ENCODE results near the gene SLC6A17. TPM values are rescaled to one million over a fixed set of nuclear protein-coding genes. Genes with fewer than 3 reads are reported as not detected.

Gene SLC6A17
- total and polyA plus RNA-seq, 2 donors (not counting 3 experiments of a cell fraction or from before 2014, with no cell fraction given), result 0.03 TPM; not detected in 1

- no peaks in the 10 kb centered on the region for H3K27me3 ChIP-seq (ENCODE audit: control insufficient read depth in 2 of 2, insufficient read depth in 2 of 2, low read length in 2 of 2)
- H3K9ac ChIP-seq (replicated peaks; ENCODE audit: extremely low read depth, insufficient read depth, low read length), result no peak overlapping the region
- H3K36me3 ChIP-seq (ENCODE audit: control insufficient read depth in 2 of 2, extremely low read depth in 1 of 2, insufficient read depth in 2 of 2, low read length in 2 of 2), result peaks cover 0 to 4% of the 10 kb centered on the region in 2 experiments
- intact Hi-C loops (cut with micrococcal nuclease) (loop anchor here (10.0 kb wide), 1 partner anchor 46 kb away; no protein-coding TSS in a partner anchor), dilution Hi-C loops (cut with MboI; ENCODE audit: extremely low pct_ligation_motif_present, low sequenced_read_pairs) (no loop called here)
- H3K4me3 ChIP-seq (replicated peaks in 1 of 3; ENCODE audit: insufficient read depth in 1 of 3, low read depth in 1 of 3, low read length in 3 of 3), result no peak overlapping the region
- H4K20me1 ChIP-seq (replicated peaks; ENCODE audit: control insufficient read depth, extremely low read depth, insufficient read depth, low read length), result no peaks in the 10 kb centered on the region
- FAIRE-seq, result no peak
- TF ChIP-seq POLR2AphosphoS5 (IDR thresholded peaks at IDR 0.05; ENCODE audit: insufficient read depth, low read depth, low read length) (no peak), EZH2 (IDR thresholded peaks at IDR 0.05; ENCODE audit: borderline replicate concordance, low read depth, low read length, severe bottlenecking) (no peak), FOS (IDR thresholded peaks at IDR 0.05; ENCODE audit: borderline replicate concordance, insufficient read depth, low read length) (no peak), JUN (IDR thresholded peaks at IDR 0.05; ENCODE audit: borderline replicate concordance, insufficient read depth, insufficient read length, low read depth) (no peak), GATA2 (IDR thresholded peaks at IDR 0.05; ENCODE audit: insufficient read depth, insufficient read length, low read depth, low read length) (no peak), MAX (IDR thresholded peaks at IDR 0.05; ENCODE audit: insufficient read depth, insufficient read length) (no peak), MYC (IDR thresholded peaks at IDR 0.05; ENCODE audit: low read depth, low read length) (no peak), POLR2A (IDR thresholded peaks at IDR 0.05; ENCODE audit: low read depth, low read length) (no peak), CTCF (IDR thresholded peaks at IDR 0.05; ENCODE audit: extremely low read depth in 1 of 2, insufficient read depth in 1 of 2, low read depth in 1 of 2, low read length in 2 of 2) (no peak)
- no peaks in the 10 kb centered on the region for H3K9me3 ChIP-seq (replicated peaks; ENCODE audit: control insufficient read depth, insufficient read depth, low read length)
- ChIA-PET CTCF (interaction anchor here (1.1 to 3.7 kb wide), 5 partner anchors 10 to 277 kb away, joined by 3 to 23 read pairs (median 6); partner anchors contain the start of gene KCNC4), POLR2A (no interaction called here)
- no peaks in the 10 kb centered on the region for H3K79me2 ChIP-seq (ENCODE audit: control insufficient read depth, insufficient read depth, low read length)
- no peaks in the 10 kb centered on the region for H3K9me1 ChIP-seq (replicated peaks; ENCODE audit: control insufficient read depth, extremely low read depth, insufficient read depth, low read length)
- DNase-seq (ENCODE audit: low read depth, low spot score), result no peak
- no peak overlapping the region for H2AFZ ChIP-seq (ENCODE audit: low read depth, low read length)
- no peak overlapping the region for H3K27ac ChIP-seq (ENCODE audit: insufficient read depth, low read depth, low read length)
- no peak overlapping the region for H3K4me2 ChIP-seq (ENCODE audit: insufficient read depth, low read length)
- no TSS peak for BruUV-seq (replicated peaks)
- H3K4me1 ChIP-seq (ENCODE audit: control insufficient read depth, extremely low read depth, insufficient read depth, low read length), result no peaks in the 10 kb centered on the region
These were observed 68.4 kb downstream of the SLC6A17 start for GRCh38 chr1:110218739-110219138.
